ENCODE measurements around the gene SLC25A21.
A peak's percentile ranks its signal among the peaks of the same experiment; 100 is the strongest.
"Not testable (repeated sequence)": the region's sequence is repeated elsewhere in the genome, so short reads cannot be mapped to it uniquely, and the experiment has no call there.

SLC25A21 gene

DNA sequence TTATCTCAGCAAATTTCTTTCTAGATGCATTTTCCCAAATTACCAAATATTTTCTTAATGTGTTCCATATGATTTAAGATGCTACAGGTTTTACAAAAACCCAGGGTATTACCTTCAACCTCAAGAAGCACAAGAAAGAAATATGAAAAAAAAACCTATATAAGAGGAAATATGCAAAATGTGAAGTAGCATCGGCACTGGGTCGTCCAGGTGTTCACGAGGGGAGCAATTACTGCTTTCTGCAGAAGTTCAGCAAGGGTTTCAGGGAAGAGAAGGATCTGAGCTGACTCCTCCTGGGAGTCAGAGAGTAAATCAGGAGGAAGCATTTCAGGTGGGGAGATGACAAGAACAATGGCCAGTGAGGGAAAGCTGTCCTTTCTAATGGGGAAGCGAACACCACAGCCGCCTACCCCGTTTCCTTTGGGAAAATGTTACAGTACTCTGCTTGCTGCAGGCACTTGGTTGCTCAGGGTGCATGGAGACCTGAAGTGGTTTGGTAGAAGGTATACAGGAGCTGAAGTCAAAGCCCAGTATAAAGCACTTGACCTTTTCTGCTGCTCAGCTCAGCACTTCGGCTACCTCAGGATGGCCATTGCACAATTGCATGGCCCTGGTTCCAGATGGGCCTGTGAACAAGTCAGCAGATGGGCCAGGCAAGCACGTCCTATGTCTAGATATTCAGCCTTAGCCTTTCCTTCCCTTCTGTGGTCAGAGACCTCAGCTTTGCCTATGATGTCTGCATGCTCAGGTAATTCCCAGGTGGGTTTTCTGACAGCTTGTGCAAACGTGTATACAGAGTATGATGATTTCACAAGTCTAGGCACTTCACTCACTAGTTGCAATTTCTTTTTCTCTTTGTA, 355.1 kb downstream of the SLC25A21 start:
- peak in 1 of 2 experiments; percentile 14 for DNase-seq

DNA sequence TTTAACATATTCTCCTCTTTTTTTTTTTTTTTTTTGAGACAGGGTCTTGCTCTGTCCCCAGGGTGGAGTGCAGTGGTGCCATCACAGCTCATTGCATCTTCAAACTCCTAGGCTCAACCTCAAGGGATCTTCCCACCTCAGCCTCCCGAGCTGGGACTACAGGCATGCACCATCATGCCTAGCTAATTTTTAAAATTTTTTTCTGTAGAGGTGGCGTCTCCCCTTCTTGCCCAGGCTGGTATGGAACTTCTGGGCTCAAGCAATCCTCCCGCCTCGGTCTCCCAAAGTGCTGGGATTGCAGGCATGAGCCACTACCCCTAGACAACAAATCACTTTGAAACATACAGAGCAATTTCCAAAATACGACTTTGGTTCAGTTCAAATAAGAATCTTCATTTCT, 355.9 kb downstream of the SLC25A21 start:
- DNase-seq = no peak

DNA sequence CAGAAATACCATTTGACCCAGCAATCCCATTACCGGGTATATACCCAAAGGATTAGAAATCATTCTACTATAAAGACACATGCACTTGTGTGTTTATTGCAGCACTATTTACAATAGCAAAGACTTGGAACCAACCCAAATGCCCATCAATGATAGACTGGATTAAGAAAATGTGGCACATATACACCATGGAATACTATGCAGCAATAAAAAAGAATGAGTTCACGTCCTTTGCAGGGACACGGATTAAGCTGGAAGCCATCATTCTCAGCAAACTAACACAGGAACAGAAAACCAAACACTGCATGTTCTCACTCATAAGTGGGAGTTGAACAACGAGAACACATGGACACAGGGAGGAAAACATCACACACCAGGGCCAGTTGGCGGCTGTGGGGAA, 357.6 kb downstream of the SLC25A21 start:
- not testable (repeated sequence) for DNase-seq

DNA sequence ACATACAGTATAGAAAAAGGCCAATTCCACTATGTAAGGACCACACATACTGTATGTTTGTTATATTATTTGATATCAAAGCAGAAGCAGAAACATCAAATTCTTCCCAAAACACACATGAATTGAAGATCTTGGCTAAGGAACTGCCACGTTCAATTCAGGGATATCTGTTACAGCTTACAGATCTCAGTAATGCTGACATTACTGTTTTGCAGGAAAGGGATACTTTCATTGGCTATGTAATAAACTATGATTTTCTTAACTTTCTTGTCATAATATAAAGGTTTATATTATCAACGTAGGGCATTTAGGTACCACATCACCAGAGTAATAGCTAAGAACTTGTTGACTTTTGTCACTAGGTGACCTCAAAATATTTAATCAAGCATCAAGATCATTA, 362.2 kb downstream of the SLC25A21 start:
- no peak for DNase-seq

DNA sequence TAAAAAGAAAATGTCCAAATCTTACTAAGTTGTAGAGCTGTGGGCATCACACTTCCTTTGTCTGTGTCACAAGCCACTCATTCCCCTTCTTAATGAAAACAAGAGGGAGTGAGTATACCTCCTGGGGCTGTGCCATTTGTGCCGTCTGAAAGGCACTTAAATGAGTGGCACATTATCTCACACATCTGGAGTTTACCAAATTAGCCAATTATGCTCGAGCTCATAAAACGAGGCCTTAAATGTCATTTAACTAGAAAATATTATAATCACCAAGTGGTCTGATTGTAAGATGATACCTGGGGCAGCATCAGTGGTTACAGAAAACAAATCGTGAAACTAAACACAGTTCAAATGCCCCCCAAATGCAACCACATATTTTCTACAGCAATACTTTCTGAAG, 364.7 kb downstream of the SLC25A21 start:
- DNase-seq = no peak

DNA sequence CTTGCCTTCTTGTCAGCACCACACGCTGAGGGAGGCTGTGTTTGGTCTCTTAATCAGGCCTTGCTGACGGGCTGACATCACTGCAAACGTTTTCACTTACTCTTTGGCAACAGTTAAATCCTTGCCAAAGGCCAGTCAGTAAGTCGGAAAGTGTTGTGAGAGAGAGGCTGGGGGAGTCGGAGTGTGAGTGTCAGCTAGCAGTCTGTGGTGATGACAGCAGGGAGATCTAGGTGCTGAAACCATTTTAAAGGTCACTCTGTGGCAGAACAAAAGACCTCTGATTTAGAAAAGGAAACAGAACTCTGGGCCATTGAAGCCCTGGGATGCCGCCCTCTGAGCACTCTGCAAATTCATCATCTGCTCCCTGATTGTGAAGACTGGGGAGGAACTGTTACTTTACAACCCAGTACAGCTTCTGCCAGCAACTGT, 367.3 kb downstream of the SLC25A21 start:
- DNase-seq = no peak

DNA sequence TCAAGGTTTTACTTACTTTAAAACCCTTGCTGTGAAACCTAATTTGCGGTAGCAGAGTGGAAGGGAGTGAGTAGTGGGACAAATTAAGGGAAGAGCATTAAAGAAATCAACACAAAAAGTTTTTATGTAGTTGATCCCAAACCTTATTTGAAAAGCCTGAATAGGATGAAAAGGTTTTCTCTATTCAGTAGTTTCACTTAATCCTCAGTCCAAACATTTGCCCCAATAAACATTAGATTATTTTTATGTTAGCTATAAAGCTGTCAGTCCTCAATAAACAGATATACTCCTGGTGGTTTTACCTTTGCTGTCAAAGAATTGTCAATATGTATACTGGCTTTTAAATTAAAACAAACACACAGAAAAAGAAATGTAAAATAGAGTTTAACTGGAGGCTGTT, 374.8 kb downstream of the SLC25A21 start:
- DNase-seq = no peak

DNA sequence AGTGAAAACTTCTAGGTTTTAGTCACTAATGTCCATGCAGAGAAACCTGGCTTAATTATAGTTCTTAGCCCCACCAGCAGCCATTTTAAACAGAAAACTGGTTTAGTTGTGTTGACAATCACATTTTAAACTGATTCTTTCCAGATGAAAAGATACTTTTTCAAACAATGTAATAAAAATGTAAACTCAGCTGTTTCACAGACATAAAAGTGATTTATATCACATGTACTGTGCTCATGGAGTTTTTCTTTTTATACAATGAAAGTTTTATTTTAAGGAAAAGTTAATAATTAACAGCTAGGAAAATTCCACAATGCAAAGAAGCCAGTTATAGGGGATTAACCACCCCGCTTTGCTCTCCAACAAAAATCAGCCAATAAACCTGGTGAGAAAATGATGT, 381.0 kb downstream of the SLC25A21 start:
- peak; percentile 44 to 75 for DNase-seq

DNA sequence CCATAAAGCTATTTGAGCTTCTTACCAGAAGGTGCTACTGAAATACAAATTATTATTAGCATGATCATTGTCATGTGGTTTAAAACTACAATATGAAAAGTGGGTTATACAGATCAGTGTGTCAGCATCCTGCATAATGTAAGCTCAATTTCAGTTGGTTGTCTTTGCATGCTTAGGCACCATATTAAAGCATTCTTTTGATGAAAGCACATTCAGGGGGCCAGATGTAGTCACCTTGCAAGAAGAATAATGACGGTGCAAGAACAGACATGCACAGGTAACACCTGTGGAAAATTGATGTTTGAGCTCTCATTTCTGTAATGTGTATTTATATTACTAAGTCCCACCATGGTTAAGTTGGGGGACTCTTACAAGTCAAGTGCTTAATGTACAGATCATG, 386.9 kb downstream of the SLC25A21 start:
- no peak for DNase-seq

DNA sequence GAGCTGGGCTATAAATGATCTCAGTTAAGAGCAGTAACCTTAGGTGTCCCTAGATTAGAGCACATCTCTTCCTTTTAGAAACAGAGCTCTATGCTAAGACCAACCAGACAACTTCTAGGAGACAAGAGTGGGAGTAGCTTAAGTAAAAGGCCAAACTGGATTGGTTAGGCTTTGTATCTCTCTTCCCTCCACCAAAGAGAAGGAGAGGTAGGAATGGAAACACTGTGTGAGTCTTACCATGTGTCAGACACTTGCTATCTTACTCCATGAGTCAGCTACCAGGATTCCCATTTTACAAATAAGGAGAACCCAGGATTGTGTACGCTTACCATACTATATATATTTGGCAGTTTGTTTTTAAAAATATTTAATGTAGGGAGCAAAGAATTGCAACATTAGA, 387.9 kb downstream of the SLC25A21 start:
- DNase-seq = no peak

DNA sequence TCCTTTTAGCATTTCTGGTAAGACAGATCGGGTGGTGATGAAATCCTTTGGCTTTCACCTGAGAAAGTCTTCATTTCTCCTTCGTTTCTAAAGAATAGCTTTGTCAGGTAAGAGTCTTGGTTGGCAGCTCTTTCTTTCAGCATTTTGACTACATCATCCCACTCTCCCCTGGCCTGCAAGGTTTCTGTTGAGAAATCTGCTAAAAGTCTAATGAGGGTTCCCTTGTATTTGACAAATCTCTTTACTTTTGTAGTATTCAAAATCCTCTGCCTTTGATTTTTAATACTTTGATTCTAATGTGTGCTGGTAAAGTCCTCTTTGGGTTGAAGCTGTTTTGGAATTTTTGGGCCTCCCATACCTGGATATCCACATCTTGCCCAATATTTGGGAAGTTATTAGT, 390.5 kb downstream of the SLC25A21 start:
- DNase-seq = no peak

DNA sequence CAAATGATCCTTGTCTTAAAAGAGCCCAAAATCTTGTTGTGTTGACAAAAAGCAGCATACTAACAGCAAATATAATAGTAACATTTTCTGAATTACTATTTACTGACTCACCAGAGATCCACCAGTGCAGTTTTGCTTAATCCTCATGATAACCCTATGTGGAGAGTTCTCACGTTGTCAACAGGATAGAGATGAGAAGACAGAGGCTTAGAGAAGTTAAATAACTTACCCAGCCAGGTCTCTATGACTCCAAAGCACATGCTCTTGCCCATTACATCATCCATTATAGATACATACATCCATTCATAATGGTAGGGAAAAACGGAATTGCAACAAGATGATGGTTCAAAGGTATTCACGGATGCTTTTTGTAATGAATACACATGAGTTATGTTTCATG, 398.8 kb downstream of the SLC25A21 start:
- no peak for DNase-seq

DNA sequence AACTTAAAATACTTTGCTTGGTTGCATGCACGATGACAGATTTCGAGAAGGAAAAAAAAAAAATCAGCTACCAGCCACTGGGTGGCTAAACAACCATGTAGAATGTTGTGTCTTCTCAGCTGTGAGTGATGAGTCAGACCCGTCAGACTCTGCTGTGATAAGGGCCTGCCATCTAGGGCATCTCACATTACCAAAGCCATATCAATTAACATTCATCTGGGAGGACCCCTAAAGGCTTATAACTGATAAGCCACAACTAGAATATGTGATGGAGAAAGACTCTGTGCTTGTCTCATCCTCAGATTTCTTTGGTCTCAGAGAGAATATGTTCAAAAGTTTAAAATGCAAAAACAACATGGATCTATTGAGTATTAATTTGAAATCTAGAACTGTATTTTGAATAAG, 399.3 kb downstream of the SLC25A21 start:
- DNase-seq = peak in 1 of 2 experiments; percentile 15

DNA sequence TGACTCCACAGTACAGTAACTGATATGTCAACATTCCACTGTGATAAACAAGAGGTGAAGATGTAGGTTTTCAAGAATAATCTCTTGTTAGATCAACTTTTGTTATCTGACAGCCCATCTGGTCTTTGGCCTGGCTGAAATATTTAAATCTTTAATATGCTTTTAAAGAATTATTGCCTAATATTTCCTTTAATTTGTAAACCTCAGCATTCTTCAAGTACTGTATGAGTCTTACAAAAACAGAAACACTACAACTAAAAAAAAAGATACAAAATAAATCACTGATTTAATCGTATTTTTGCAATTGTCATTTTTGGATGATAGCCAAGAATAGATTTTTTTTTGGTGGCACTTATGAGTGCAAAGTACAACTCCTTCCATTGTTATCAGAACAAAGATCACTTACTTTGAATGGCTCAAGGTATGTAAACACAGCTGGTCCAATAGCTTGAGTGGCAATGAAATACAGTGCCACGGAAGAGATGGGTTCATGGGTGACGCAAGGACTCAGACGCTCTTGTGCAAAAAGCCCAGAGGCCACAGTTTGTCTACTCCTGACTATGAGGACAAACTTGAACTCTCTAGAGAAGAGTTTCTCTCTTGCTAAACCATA, 401.3 kb downstream of the SLC25A21 start:
- DNase-seq = peak in 1 of 2 experiments; percentile 35

DNA sequence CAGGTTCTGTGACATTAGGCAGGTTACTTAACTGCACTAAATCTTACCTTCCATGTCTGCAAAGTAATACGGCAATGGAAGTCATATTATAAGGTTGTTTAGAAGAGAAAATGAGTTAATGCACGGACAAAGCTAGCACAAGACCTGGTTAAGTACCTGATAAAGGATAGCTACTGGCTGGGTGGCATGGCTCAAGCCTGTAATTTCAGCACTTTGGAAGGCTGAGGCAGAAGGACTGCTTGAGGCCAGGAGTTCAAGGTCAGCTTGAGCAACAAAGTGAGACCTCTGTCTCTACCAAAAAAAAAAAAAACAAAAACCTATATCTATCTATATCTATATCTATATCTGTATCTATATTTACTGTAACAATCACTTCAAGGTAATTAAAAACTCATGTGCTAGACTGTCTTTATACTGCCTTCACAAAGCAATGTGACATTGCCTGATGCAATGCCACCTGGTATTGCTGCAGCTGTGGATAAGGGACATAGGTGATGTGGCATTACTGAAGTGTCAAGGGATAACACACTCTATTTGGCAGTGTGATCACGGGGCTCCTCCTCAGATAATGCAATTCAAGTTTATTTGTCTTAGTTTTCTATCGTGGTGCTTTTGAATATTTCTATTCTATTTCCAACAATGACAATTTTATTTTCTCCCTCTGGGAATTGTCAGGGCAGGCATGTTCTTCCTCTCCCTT, 403.6 kb downstream of the SLC25A21 start:
- DNase-seq = no peak

DNA sequence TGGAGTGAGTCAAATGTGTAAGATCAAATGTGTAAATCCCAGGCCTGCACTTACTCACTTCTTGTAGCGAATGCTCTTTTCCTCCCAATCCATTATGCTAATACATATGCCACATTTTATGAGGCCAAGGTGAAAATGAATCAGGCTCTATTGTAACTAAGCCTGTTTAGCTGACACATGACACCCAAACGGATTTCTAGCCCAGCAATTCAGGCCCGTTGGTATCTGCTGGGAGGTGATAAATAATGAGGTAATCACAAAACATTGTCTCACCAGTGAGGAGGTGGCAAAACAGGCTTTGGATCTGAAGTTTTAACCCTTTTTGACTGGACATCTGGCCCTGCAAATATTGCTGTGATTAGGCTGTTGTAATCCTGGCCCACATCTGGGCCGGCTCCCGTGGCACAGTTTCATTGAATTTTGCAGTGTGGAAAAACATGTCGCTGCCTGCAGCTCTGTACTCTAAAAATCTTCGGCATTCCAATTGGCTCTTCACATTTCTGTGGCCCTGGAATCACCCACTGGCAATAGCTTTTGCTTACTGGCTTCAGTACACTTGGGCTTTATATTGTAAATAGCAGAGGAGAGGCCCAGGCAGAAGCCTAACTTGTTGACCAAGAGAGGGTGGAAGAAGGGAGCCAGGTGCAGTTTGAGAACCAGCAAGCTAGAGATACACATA, 404.7 kb downstream of the SLC25A21 start:
- peak; percentile 44 to 56 for DNase-seq

DNA sequence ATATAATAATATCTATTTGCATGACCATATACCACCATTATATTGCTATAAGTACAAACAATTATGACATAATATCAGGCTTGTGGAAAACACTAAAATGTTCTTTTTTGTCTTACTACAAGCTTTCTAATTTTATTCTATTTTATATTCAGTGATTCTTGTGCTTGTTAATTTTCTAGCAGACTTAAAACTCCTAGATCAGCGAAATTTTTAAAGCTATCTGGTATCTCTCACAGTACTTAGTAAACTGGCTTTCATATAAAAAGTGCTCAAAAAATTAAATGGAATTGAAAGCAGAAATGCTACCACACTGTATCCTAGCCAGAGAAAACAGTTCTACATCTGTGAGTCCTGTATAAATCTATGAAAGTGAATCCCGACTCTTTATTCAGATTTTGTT, 405.4 kb downstream of the SLC25A21 start:
- DNase-seq = no peak

DNA sequence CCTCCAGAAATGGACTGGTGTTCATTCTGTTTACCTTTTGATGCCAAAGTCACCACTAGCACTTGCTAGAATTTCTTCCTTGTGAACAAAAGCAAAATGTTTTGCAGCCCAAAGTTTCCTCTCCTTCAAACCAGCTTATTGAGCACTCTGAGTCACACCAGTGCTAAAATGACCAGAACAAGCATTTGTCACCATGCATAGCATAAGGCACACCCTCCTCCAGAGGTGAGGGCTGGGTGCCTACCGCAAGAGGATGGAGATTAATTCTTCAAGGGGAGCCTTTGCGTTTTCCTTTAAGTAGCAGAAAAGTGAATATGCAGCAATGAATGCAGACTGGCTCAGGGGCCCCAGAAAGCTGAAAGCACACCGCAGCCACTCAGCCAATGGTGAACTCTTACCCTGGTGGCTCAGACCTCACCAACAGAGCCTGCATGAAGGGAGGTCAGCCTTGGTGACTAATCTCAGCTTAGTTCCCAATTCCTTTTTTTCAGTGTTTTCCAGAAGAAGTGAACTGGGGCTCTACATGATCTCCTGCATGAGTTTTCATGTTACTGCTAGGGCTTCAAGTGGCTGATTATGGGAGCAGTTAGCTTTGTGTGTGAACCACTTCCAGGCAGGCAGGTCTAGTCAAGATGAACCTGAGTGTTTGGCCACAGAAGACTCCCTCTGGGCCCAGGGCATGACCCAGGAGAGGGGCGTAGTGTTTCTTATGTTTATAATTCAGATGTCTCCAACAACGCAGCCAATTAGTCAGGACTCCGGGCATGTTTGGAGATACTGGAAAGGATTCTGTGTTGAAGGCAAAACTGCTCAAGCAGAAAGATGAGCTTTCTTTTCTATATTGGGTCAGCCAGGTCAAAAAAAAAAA, 414.4 kb downstream of the SLC25A21 start:
- no peak for DNase-seq

DNA sequence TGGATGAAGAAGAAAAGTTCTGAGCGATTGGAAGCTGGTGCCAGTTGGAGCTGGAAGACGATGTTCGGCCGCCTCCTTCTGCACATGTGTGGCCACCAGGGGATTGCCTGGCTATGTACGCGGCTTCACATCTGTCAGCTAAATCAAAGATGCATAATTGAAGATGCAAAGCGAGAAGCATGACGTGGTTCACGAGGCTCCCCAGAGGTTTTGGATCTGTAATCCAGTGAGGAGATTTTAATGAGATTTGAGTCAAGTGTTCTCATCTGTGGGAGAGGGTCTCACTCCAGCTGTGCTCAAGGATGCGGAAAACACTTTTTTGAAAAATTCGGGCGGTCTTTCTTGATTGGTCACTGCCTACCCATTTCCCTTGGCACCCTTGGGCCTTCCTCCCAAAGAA, 416.2 kb downstream of the SLC25A21 start:
- no peak for DNase-seq

DNA sequence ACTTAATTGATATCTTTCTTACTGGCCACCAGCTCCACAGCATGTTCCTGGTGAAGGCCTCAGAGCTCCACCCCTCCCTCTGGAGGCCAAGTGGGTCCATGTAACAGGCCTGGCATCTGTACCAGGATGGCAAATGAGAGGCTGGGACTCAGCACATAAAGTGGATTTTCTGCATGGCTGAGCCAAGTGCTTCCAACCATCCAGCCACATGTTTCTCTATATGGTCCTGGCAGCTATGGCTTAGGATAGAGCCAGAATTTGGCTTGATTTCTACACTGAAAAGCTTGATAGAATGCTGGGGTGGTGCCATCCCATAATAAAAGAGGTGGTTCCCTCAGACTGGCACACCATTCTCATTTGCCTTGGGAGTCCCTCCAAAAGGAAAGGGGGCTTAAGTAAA, 416.6 kb downstream of the SLC25A21 start:
- peak in 1 of 2 experiments; percentile 6 for DNase-seq

DNA sequence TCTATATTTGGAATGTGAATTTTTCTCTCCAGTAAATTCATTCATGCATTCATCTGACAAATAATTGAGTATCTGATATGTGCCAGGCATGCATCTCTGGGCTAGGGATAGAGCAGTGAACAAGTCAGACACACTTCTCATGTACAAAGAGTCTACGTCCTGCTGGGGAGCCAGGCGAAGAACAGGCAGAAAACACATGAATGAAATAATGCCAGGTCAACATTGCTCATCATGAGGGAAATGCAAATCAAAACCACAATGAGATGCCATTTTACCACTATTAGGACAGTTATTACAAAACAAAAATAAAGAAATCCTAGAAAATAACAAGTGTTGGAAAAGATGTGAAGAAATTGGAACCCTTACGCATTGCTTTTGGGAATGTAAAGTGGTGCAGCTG, 420.5 kb downstream of the SLC25A21 start:
- no peak for DNase-seq

DNA sequence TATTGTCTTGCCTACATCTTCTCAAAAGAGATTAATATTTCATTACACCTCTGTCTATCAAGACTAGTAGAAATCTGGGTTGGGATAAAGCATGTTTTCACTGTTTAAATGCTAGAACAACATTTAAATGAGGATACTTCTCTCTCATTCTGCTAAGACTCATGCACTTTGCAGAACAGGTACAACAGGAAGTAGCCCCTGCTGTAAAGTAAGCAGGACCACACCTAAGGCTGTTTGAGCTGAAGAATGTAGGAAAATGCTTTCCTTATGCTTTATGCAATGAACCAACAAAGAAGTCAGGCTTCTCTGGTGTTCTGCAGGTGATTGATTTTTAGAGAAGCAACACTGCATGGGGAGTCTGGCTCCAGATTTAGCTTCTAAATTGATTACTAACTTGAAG, 421.3 kb downstream of the SLC25A21 start:
- no peak for DNase-seq

Measured in NCI-H526 (cell line).